ENCODE results near the gene SLC12A5.

DNA sequence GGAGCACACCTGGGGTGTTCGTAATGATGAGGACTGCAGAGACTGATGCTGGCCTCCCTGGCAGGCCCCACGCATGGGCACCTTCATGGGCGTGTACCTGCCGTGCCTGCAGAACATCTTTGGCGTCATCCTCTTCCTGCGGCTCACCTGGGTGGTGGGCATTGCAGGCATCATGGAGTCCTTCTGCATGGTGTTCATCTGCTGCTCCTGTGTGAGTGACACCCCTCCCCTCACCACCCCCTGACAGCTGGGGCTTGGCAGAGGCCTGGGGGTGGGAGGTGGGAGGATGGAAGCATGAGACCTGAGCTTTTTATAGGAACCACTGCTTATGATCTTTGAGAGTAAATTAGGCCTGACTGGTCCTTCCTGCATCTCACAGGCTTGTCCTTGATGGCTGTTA is 6.7 kb downstream of the SLC12A5 start:
- TF ChIP-seq, protein P1, sequence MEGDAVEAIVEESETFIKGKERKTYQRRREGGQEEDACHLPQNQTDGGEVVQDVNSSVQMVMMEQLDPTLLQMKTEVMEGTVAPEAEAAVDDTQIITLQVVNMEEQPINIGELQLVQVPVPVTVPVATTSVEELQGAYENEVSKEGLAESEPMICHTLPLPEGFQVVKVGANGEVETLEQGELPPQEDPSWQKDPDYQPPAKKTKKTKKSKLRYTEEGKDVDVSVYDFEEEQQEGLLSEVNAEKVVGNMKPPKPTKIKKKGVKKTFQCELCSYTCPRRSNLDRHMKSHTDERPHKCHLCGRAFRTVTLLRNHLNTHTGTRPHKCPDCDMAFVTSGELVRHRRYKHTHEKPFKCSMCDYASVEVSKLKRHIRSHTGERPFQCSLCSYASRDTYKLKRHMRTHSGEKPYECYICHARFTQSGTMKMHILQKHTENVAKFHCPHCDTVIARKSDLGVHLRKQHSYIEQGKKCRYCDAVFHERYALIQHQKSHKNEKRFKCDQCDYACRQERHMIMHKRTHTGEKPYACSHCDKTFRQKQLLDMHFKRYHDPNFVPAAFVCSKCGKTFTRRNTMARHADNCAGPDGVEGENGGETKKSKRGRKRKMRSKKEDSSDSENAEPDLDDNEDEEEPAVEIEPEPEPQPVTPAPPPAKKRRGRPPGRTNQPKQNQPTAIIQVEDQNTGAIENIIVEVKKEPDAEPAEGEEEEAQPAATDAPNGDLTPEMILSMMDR (IDR thresholded peaks at IDR 0.05): no peak
- TF ChIP-seq POLR2A (IDR thresholded peaks at IDR 0.05; ENCODE audit: low read depth): no peak
- TF ChIP-seq POLR2AphosphoS5 (IDR thresholded peaks at IDR 0.05): no peak

Measured in esophagus muscularis mucosa (tissue), 3 donors.